IPS-18c (cell line): ENCODE results near the gene SEC11A.
A peak's percentile ranks its signal among the peaks of the same experiment; 100 is the strongest.

Experiments used
- H3K4me3 ChIP-seq: 2 replicates; pipeline ENCODE4 v1.7.0; 2013; ENCODE audit warnings: low read depth, mild to moderate bottlenecking, low read length, moderate library complexity; ENCODE audit not compliant: insufficient read depth
- H3K9me3 ChIP-seq: one replicate; pipeline ENCODE4 v1.6.1; 2013; ENCODE audit warnings: mild to moderate bottlenecking, low read length, moderate library complexity; ENCODE audit not compliant: control insufficient read depth, insufficient read depth

SEC11A gene

GRCh38 chr15:84633311-84634227, 82.4 kb downstream of the SEC11A start:
- H3K4me3 ChIP-seq: peak overlapping the region; percentile 64
- H3K9me3 ChIP-seq: no peaks in the 10 kb centered on the region

GRCh38 chr15:84631706-84632272, 84.2 kb downstream of the SEC11A start:
- peak overlapping the region; percentile 53 for H3K4me3 ChIP-seq
- H3K9me3 ChIP-seq: no peaks in the 10 kb centered on the region

GRCh38 chr15:84629033-84629432, 86.9 kb downstream of the SEC11A start:
- H3K9me3 ChIP-seq: no peaks in the 10 kb centered on the region
- H3K4me3 ChIP-seq: no peak overlapping the region

- H3K4me3 ChIP-seq: no peak overlapping the region
- peaks cover 19% of the 10 kb centered on the region for H3K9me3 ChIP-seq
Observed at GRCh38 chr15:84625123-84625522, 90.8 kb downstream of the SEC11A start.

- no peak overlapping the region for H3K4me3 ChIP-seq
- peaks cover 22% of the 10 kb centered on the region for H3K9me3 ChIP-seq
Observed at GRCh38 chr15:84624359-84624758, 91.6 kb downstream of the SEC11A start.

GRCh38 chr15:84621358-84621979, 94.5 kb downstream of the SEC11A start:
- H3K4me3 ChIP-seq: no peak overlapping the region; the same call in 1 of the 2 replicates
- peaks cover 22% of the 10 kb centered on the region for H3K9me3 ChIP-seq

GRCh38 chr15:84620626-84621025, 95.3 kb downstream of the SEC11A start:
- no peak overlapping the region; the same call in 1 of the 2 replicates for H3K4me3 ChIP-seq
- H3K9me3 ChIP-seq: peaks cover 22% of the 10 kb centered on the region
